OCI-LY1 (cell line): Measurements from ENCODE around the gene TUBGCP2.
"Not testable (repeated sequence)": the region's sequence is repeated elsewhere in the genome, so short reads cannot be mapped to it uniquely, and the experiment has no call there.

Experiments used
- H2AFZ ChIP-seq: fragments of 200-600 bp; sonication (generic), shearing (Covaris generic); 2 replicates; pipeline ENCODE4 v1.6.0; 2014; ENCODE audit warnings: antibody characterized with exemption, mild to moderate bottlenecking, low read length
- H3F3A ChIP-seq: fragments of 200-600 bp; sonication (generic), shearing (Covaris generic); 2 replicates; pipeline ENCODE4 v1.6.0; 2014; ENCODE audit warnings: mild to moderate bottlenecking, antibody characterized with exemption, low read length, moderate library complexity; ENCODE audit not compliant: insufficient read depth
- H3K27ac ChIP-seq: fragments of 200-600 bp; sonication (generic); 2 replicates; pipeline ENCODE4 v1.5.1; 2014; ENCODE audit warnings: low read length, mixed run types, mild to moderate bottlenecking, low read depth; ENCODE audit not compliant: poor library complexity, severe bottlenecking
- H3K27me3 ChIP-seq: fragments of 200-600 bp; sonication (generic); 2 replicates; pipeline ENCODE4 v1.6.0; 2014; ENCODE audit warnings: antibody characterized with exemption, mild to moderate bottlenecking, low read length, moderate library complexity; ENCODE audit not compliant: insufficient read depth
- H3K36me3 ChIP-seq: fragments of 200-600 bp; sonication (generic); 2 replicates; pipeline ENCODE4 v1.6.1; 2014; ENCODE audit warnings: mild to moderate bottlenecking, antibody characterized with exemption, low read length, moderate library complexity, mixed read lengths; ENCODE audit not compliant: insufficient read depth
- H3K4me1 ChIP-seq: fragments of 200-600 bp; sonication (generic); 2 replicates; pipeline ENCODE4 v1.5.1; 2014; ENCODE audit warnings: mild to moderate bottlenecking, low read length, moderate library complexity; ENCODE audit not compliant: insufficient read depth, severe bottlenecking
- H3K4me2 ChIP-seq: fragments of 200-600 bp; sonication (generic), shearing (Covaris generic); 2 replicates; pipeline ENCODE4 v1.6.1; 2014; ENCODE audit warnings: low read length
- H3K4me3 ChIP-seq: fragments of 200-600 bp; sonication (generic); 2 replicates; pipeline ENCODE4 v1.5.1; 2014; ENCODE audit warnings: low read length, low read depth, mild to moderate bottlenecking, mixed read lengths; ENCODE audit not compliant: poor library complexity, severe bottlenecking
- H3K79me2 ChIP-seq: fragments of 200-600 bp; shearing (Covaris generic); 2 replicates; pipeline ENCODE4 v1.6.1; 2016; ENCODE audit warnings: mixed run types, low read length, mixed read lengths; ENCODE audit not compliant: insufficient read depth
- H3K9ac ChIP-seq: fragments of 200-600 bp; sonication (generic), shearing (Covaris generic); 2 replicates; pipeline ENCODE4 v1.6.1; 2014; ENCODE audit warnings: mild to moderate bottlenecking, low read length, mixed read lengths
- H3K9me2 ChIP-seq: fragments of 200-600 bp; sonication (generic), shearing (Covaris generic); 2 replicates; pipeline ENCODE4 v1.6.1; 2014; ENCODE audit warnings: low read depth, mild to moderate bottlenecking, low read length, mixed read lengths
- H3K9me3 ChIP-seq: fragments of 200-600 bp; shearing (Covaris generic); 2 replicates; pipeline ENCODE4 v1.6.1; 2014; ENCODE audit warnings: low read length, mixed read lengths
- H4K20me1 ChIP-seq: fragments of 200-600 bp; sonication (generic), shearing (Covaris generic); 2 replicates; pipeline ENCODE4 v1.6.0; 2016; ENCODE audit warnings: mild to moderate bottlenecking, low read length; ENCODE audit not compliant: insufficient read depth
- EZH2 ChIP-seq: fragments of 200-600 bp; sonication (generic), shearing (Covaris generic); IDR thresholded peaks from 2 replicates; pipeline ENCODE4 v1.8.0; 2017; ENCODE audit warnings: borderline replicate concordance, mixed run types, mild to moderate bottlenecking, antibody characterized with exemption, low read length, moderate library complexity, mixed read lengths
- TF ChIP-seq, protein P1 (sequence below): fragments of 200-600 bp; sonication (generic), shearing (Covaris generic); IDR thresholded peaks from 2 replicates; pipeline ENCODE4 v1.5.1; 2017; ENCODE audit warnings: mild to moderate bottlenecking, antibody characterized with exemption, low read length, moderate library complexity, mixed read lengths

TUBGCP2 gene

GRCh38 chr10:133236401-133237240 lies 72.1 kb downstream of the TUBGCP2 start:
- no peak overlapping the region for H3K27ac ChIP-seq
- no peaks in the 10 kb centered on the region for H4K20me1 ChIP-seq
- no peaks in the 10 kb centered on the region for H3K9me2 ChIP-seq
- H3K4me2 ChIP-seq = no peak overlapping the region
- no peak overlapping the region for H2AFZ ChIP-seq
- no peaks in the 10 kb centered on the region for H3K9me3 ChIP-seq
- H3F3A ChIP-seq = no peaks in the 10 kb centered on the region
- no peaks in the 10 kb centered on the region for H3K79me2 ChIP-seq
- no peaks in the 10 kb centered on the region for H3K27me3 ChIP-seq
- TF ChIP-seq, protein P1, sequence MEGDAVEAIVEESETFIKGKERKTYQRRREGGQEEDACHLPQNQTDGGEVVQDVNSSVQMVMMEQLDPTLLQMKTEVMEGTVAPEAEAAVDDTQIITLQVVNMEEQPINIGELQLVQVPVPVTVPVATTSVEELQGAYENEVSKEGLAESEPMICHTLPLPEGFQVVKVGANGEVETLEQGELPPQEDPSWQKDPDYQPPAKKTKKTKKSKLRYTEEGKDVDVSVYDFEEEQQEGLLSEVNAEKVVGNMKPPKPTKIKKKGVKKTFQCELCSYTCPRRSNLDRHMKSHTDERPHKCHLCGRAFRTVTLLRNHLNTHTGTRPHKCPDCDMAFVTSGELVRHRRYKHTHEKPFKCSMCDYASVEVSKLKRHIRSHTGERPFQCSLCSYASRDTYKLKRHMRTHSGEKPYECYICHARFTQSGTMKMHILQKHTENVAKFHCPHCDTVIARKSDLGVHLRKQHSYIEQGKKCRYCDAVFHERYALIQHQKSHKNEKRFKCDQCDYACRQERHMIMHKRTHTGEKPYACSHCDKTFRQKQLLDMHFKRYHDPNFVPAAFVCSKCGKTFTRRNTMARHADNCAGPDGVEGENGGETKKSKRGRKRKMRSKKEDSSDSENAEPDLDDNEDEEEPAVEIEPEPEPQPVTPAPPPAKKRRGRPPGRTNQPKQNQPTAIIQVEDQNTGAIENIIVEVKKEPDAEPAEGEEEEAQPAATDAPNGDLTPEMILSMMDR = no peak
- TF ChIP-seq EZH2 = no peak
- H3K9ac ChIP-seq = no peak overlapping the region
- no peak overlapping the region for H3K4me3 ChIP-seq
- no peaks in the 10 kb centered on the region for H3K36me3 ChIP-seq
- H3K4me1 ChIP-seq = no peaks in the 10 kb centered on the region

DNA sequence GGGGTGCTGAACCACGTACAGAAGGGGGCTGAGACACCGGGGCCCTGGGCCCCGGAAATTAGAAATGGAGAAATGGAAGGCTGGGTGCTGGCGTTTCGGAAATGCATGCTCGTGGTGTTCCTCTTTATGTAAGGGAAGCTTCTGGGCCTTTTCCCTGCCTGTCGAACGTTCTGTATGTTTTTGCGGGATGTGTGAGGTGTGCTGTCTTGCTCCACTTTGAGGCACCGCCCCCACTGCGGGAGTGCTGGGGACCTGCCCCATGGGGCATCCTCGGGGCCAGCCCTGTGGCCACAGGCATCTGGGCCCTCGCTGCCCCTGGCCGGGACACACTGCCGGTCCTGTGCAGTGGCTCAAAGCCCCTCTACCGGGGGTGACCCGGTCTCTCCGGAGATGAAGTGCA lies 72.7 kb downstream of the TUBGCP2 start:
- H3K79me2 ChIP-seq = no peaks in the 10 kb centered on the region
- no peaks in the 10 kb centered on the region for H3F3A ChIP-seq
- no peak for TF ChIP-seq EZH2
- TF ChIP-seq, protein P1 = no peak
- no peaks in the 10 kb centered on the region for H3K4me1 ChIP-seq
- H3K4me3 ChIP-seq = no peak overlapping the region
- no peak overlapping the region for H3K27ac ChIP-seq
- H3K9me2 ChIP-seq = no peaks in the 10 kb centered on the region
- no peaks in the 10 kb centered on the region for H3K9me3 ChIP-seq
- H3K36me3 ChIP-seq = no peaks in the 10 kb centered on the region
- no peak overlapping the region for H3K9ac ChIP-seq
- H3K27me3 ChIP-seq = no peaks in the 10 kb centered on the region
- H2AFZ ChIP-seq = no peak overlapping the region
- H3K4me2 ChIP-seq = no peak overlapping the region
- no peaks in the 10 kb centered on the region for H4K20me1 ChIP-seq

DNA sequence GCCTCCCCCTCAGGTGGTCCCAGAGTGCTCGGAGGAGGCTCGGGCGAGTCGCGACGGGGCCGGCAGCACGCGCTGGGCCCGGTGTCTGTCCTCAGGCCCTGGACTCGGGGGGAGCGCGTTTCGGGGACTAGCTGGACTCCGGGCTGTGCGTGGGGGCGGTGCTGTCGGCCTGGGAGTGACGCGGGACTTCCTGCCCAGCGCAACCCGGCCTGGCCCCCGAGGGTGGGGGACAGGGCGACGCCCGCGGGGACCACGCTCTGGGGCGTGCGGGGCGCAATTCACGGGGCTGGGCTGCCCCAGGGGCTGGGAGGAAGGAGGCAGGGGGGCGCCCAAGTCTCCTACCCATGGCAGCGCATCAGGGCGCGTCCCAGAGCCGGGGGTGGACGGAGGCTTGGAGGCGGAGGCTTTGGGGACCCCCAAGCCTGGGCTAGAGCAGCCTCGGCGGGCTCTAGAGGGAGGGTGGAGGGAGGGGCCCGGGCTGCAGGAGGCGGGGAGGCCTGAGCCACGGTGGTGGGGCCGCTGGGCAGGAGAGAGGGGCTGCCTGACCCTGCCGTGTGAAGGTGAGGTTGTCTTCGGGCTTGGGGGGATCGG lies 73.3 kb downstream of the TUBGCP2 start:
- no peak overlapping the region for H3K4me2 ChIP-seq

GRCh38 chr10:133234796-133235195 lies 73.9 kb downstream of the TUBGCP2 start:
- not testable (repeated sequence) for H3K36me3 ChIP-seq, H3K79me2 ChIP-seq, H3F3A ChIP-seq, H3K9me3 ChIP-seq, H3K4me2 ChIP-seq, H3K4me1 ChIP-seq, H3K4me3 ChIP-seq, H3K9me2 ChIP-seq, H2AFZ ChIP-seq, H3K9ac ChIP-seq, H4K20me1 ChIP-seq, H3K27me3 ChIP-seq, H3K27ac ChIP-seq

More for the DNA sequence above, 73.3 kb downstream of the TUBGCP2 start:
- Histone ChIP-seq H3K9ac (no peak overlapping the region), H3K27ac (no peak overlapping the region), H3K27me3 (no peaks in the 10 kb centered on the region), H3K9me2 (no peaks in the 10 kb centered on the region), H3K9me3 (no peaks in the 10 kb centered on the region), H3K36me3 (no peaks in the 10 kb centered on the region), H3K4me3 (no peak overlapping the region), H4K20me1 (no peaks in the 10 kb centered on the region), H2AFZ (no peak overlapping the region), H3K4me1 (no peaks in the 10 kb centered on the region), H3K79me2 (no peaks in the 10 kb centered on the region), H3F3A (no peaks in the 10 kb centered on the region)
- no peak for TF ChIP-seq EZH2
- TF ChIP-seq, protein P1 = no peak
